ENCODE measurements around the gene ARHGAP19. TPM values are rescaled to one million over a fixed set of nuclear protein-coding genes. Genes with fewer than 3 reads are reported as not detected.

ARHGAP19 gene
- total RNA-seq, 1 donor, result 8.7 TPM

- Histone ChIP-seq H3K79me2 (ENCODE audit: insufficient read depth, low read length) (no peaks in the 10 kb centered on the region), H2AFZ (ENCODE audit: low read length) (no peak overlapping the region), H3K4me1 (ENCODE audit: insufficient read depth, low read length) (peaks cover 15% of the 10 kb centered on the region), H3K4me3 (ENCODE audit: insufficient read depth, low read length) (peak overlapping the region; percentile 86), H3K9me3 (ENCODE audit: low read depth, low read length) (no peaks in the 10 kb centered on the region), H3K27ac (ENCODE audit: low read depth, low read length) (no peak overlapping the region), H3K4me2 (ENCODE audit: insufficient read depth, low read length) (peak overlapping the region; percentile 97), H4K20me1 (ENCODE audit: insufficient read depth, low read length) (no peaks in the 10 kb centered on the region), H3K36me3 (ENCODE audit: insufficient read depth, low read length) (no peaks in the 10 kb centered on the region), H3K27me3 (ENCODE audit: insufficient read depth, low read length) (peaks cover 19% of the 10 kb centered on the region)
- TF ChIP-seq, protein P1, sequence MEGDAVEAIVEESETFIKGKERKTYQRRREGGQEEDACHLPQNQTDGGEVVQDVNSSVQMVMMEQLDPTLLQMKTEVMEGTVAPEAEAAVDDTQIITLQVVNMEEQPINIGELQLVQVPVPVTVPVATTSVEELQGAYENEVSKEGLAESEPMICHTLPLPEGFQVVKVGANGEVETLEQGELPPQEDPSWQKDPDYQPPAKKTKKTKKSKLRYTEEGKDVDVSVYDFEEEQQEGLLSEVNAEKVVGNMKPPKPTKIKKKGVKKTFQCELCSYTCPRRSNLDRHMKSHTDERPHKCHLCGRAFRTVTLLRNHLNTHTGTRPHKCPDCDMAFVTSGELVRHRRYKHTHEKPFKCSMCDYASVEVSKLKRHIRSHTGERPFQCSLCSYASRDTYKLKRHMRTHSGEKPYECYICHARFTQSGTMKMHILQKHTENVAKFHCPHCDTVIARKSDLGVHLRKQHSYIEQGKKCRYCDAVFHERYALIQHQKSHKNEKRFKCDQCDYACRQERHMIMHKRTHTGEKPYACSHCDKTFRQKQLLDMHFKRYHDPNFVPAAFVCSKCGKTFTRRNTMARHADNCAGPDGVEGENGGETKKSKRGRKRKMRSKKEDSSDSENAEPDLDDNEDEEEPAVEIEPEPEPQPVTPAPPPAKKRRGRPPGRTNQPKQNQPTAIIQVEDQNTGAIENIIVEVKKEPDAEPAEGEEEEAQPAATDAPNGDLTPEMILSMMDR (IDR thresholded peaks at IDR 0.05; ENCODE audit: extremely low read depth, low read depth, low read length), result no peak
- peak; percentile 65 for DNase-seq (ENCODE audit: insufficient read length, low spot score, missing footprints)
Measured at GRCh38 chr10:97321032-97321803, 28.8 kb upstream of the ARHGAP19 start.

DNA sequence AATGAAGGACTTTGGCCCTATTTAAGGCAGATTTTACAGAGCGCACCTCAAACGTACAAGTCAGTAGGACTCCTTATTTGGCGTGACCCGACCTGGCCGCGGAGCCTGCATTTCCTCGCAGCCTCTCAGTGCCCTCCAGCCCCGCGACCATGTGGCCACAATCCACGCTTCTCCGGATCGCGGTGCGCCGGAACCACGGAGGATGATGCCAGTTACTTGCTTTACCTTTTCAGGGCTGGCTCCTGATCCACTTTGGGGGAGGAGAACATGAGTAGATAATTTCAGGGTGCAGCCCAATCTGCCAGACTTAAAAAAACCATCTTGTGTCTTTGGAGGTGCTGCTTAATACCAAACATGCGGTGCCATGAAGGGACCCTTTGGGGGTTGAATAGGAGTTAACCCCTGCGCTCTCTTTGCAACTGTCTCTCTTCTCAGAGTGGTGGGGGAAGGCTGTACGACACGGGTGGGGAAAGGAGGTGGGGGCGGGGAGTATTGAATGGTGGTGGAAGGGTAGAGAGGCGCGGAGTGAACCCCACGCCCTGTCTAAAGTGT lies 28.1 kb upstream of the ARHGAP19 start:
- Histone ChIP-seq H3K4me2 (ENCODE audit: insufficient read depth, low read length) (peak overlapping the region; percentile 97), H3K4me1 (ENCODE audit: insufficient read depth, low read length) (peaks cover 15% of the 10 kb centered on the region), H3K27me3 (ENCODE audit: insufficient read depth, low read length) (peaks cover 19% of the 10 kb centered on the region), H3K9me3 (ENCODE audit: low read depth, low read length) (no peaks in the 10 kb centered on the region), H3K36me3 (ENCODE audit: insufficient read depth, low read length) (no peaks in the 10 kb centered on the region), H3K79me2 (ENCODE audit: insufficient read depth, low read length) (no peaks in the 10 kb centered on the region), H3K4me3 (ENCODE audit: insufficient read depth, low read length) (peak overlapping the region; percentile 86), H3K27ac (ENCODE audit: low read depth, low read length) (no peak overlapping the region), H2AFZ (ENCODE audit: low read length) (peak overlapping the region; percentile 80), H4K20me1 (ENCODE audit: insufficient read depth, low read length) (no peaks in the 10 kb centered on the region)
- DNase-seq (ENCODE audit: insufficient read length, low spot score, missing footprints), result peak; percentile 89
- TF ChIP-seq, protein P1 (IDR thresholded peaks at IDR 0.05; ENCODE audit: extremely low read depth, low read depth, low read length), result no peak

GRCh38 chr10:97319671-97320479 lies 27.4 kb upstream of the ARHGAP19 start:
- Histone ChIP-seq H3K27me3 (ENCODE audit: insufficient read depth, low read length) (peaks cover 19% of the 10 kb centered on the region), H2AFZ (ENCODE audit: low read length) (peak overlapping the region; percentile 80), H3K36me3 (ENCODE audit: insufficient read depth, low read length) (no peaks in the 10 kb centered on the region), H3K79me2 (ENCODE audit: insufficient read depth, low read length) (no peaks in the 10 kb centered on the region), H4K20me1 (ENCODE audit: insufficient read depth, low read length) (no peaks in the 10 kb centered on the region), H3K4me1 (ENCODE audit: insufficient read depth, low read length) (peaks cover 15% of the 10 kb centered on the region), H3K4me3 (ENCODE audit: insufficient read depth, low read length) (peak overlapping the region; percentile 86), H3K4me2 (ENCODE audit: insufficient read depth, low read length) (peak overlapping the region; percentile 97), H3K9me3 (ENCODE audit: low read depth, low read length) (no peaks in the 10 kb centered on the region), H3K27ac (ENCODE audit: low read depth, low read length) (no peak overlapping the region)
- TF ChIP-seq, protein P1 (IDR thresholded peaks at IDR 0.05; ENCODE audit: extremely low read depth, low read depth, low read length), result no peak
- peak; percentile 69 for DNase-seq (ENCODE audit: insufficient read length, low spot score, missing footprints)

All from osteoblast (primary cell).